ENCODE measurements around the gene LST1. TPM values are rescaled to one million over a fixed set of nuclear protein-coding genes. Genes with fewer than 3 reads are reported as not detected.
A peak's percentile ranks its signal among the peaks of the same experiment; 100 is the strongest.

The LST1 gene
- polyA plus RNA-seq, 1 experiment = not detected

DNA sequence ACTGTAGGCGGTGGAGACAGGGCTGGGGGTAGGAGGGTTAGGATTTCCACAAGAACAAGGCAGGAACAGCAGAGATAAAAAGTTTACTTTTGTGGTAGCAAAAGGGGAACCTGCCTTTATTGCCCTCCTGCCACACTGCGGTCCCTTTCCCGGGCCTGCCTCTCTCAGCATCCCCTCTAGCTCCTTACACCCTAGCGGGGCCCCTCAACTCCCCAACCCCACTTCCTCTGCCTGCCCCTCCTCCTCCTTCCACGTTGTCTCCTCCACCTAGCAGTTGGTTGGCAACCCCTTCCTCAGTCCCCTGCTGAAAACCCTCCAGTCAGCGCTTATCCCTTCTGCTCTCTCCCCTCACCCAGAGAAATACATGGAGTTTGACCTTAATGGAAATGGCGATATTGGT lies 29.7 kb downstream of the LST1 start:
- Histone ChIP-seq H3K27me3 (ENCODE audit: control insufficient read depth, insufficient read depth, low read length) (peaks cover 6% of the 10 kb centered on the region), H3K27ac (ENCODE audit: low read depth, low read length) (no peak overlapping the region), H3K9me3 (ENCODE audit: control insufficient read depth, insufficient read depth, low read length) (no peaks in the 10 kb centered on the region; the same call in 1 of the 2 replicates), H3K4me3 (ENCODE audit: low read depth, low read length) (no peak overlapping the region)
- DNase-seq (ENCODE audit: low read depth, low spot score) = no peak
- TF ChIP-seq, protein P1, sequence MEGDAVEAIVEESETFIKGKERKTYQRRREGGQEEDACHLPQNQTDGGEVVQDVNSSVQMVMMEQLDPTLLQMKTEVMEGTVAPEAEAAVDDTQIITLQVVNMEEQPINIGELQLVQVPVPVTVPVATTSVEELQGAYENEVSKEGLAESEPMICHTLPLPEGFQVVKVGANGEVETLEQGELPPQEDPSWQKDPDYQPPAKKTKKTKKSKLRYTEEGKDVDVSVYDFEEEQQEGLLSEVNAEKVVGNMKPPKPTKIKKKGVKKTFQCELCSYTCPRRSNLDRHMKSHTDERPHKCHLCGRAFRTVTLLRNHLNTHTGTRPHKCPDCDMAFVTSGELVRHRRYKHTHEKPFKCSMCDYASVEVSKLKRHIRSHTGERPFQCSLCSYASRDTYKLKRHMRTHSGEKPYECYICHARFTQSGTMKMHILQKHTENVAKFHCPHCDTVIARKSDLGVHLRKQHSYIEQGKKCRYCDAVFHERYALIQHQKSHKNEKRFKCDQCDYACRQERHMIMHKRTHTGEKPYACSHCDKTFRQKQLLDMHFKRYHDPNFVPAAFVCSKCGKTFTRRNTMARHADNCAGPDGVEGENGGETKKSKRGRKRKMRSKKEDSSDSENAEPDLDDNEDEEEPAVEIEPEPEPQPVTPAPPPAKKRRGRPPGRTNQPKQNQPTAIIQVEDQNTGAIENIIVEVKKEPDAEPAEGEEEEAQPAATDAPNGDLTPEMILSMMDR (IDR thresholded peaks at IDR 0.05; ENCODE audit: low read depth, low read length) = no peak
- CTCF ChIA-PET = no interaction called here
- POLR2A ChIA-PET = no interaction called here

GRCh38 chr6:31617010-31617409 lies 30.9 kb downstream of the LST1 start:
- H3K27ac ChIP-seq (ENCODE audit: low read depth, low read length) = no peak overlapping the region
- peaks cover 3% of the 10 kb centered on the region for H3K27me3 ChIP-seq (ENCODE audit: control insufficient read depth, insufficient read depth, low read length)
- CTCF ChIA-PET = interaction anchor here (0.7 to 1.4 kb wide), 3 partner anchors 19 to 71 kb away, joined by 3 to 7 read pairs (median 4); partner anchors contain the start of gene ATP6V1G2
- H3K4me3 ChIP-seq (ENCODE audit: low read depth, low read length) = no peak overlapping the region
- TF ChIP-seq, protein P1 (IDR thresholded peaks at IDR 0.05; ENCODE audit: low read depth, low read length) = no peak
- POLR2A ChIA-PET = no interaction called here
- DNase-seq (ENCODE audit: low read depth, low spot score) = no peak
- peaks cover 4% of the 10 kb centered on the region; the same call in 1 of the 2 replicates for H3K9me3 ChIP-seq (ENCODE audit: control insufficient read depth, insufficient read depth, low read length)

GRCh38 chr6:31619805-31620585 lies 33.9 kb downstream of the LST1 start:
- CTCF ChIA-PET = interaction anchor here (0.7 kb wide), 1 partner anchor 270 kb away, joined by 3 read pairs; no protein-coding TSS in a partner anchor
- peak; percentile 98 for DNase-seq (ENCODE audit: low read depth, low spot score)
- H3K27ac ChIP-seq (ENCODE audit: low read depth, low read length) = peak overlapping the region; percentile 100
- peaks cover 4% of the 10 kb centered on the region; the same call in 1 of the 2 replicates for H3K9me3 ChIP-seq (ENCODE audit: control insufficient read depth, insufficient read depth, low read length)
- peak overlapping the region; percentile 82 for H3K4me3 ChIP-seq (ENCODE audit: low read depth, low read length)
- no peaks in the 10 kb centered on the region for H3K27me3 ChIP-seq (ENCODE audit: control insufficient read depth, insufficient read depth, low read length)
- TF ChIP-seq, protein P1 (IDR thresholded peaks at IDR 0.05; ENCODE audit: low read depth, low read length) = no peak
- POLR2A ChIA-PET = interaction anchor here (1.0 to 1.3 kb wide), 2 partner anchors 79 to 83 kb away, joined by 4 to 5 read pairs; partner anchors contain the start of genes ABHD16A and DDX39B

DNA sequence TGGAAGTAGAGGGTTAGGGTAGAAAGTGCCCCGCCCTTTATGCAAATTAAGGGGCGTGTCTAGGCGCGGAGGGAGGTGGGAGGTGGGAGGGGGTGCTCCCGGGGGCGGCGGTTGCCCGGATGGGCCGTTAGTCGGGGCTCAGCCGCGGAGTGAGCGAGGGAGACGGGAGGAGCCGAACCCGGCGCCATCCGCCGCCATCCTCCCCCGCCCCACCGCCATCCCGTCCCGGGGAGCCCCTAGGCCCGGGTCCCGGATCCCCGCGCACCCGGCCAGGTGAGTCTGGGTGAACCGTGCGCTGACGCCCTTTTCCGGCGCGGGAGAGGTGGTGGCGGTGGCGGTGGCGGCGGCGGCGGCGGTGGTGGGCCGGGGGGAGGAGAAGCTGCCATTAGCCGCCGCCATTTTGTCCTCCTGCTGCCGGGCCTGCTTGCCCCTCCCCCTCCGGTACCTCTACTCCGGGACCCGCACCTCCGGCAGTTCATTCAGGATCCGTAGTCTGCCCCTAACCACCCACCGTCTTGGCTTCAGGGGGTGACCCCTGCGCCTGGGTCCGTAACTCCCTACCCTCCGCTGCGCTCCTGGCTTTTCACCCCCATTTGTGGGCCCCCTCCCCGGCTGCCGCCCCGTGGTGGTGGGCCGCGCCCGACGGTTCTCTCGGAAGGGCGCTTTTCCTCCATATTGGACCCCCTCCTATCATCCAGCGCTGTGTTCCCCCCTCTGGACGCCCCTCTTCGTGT lies 34.7 kb downstream of the LST1 start, which contains the start of gene PRRC2A:
Gene PRRC2A (plus strand): TSS at position 130 of the 734 bp plus-strand sequence. CDS start 2,075 bp downstream, outside the sequence.
- Histone ChIP-seq H3K9me3 (ENCODE audit: control insufficient read depth, insufficient read depth, low read length) (peaks cover 4% of the 10 kb centered on the region; the same call in 1 of the 2 replicates), H3K27ac (ENCODE audit: low read depth, low read length) (peak within 1 kb of the TSS; percentile 100), H3K4me3 (ENCODE audit: low read depth, low read length) (peak within 1 kb of the TSS; percentile 95), H3K27me3 (ENCODE audit: control insufficient read depth, insufficient read depth, low read length) (no peaks in the 10 kb centered on the region)
- ChIA-PET CTCF (interaction anchor here (0.7 to 1.0 kb wide), 2 partner anchors 74 to 269 kb away, joined by 3 read pairs; partner anchors contain the start of gene ATP6V1G2), POLR2A (interaction anchor here (0.6 to 2.5 kb wide), 6 partner anchors 15 to 207 kb away, joined by 3 to 13 read pairs (median 4); partner anchors contain the start of genes ABHD16A, BAG6, DDX39B and HSPA1B)
- DNase-seq (ENCODE audit: low read depth, low spot score) = peak; percentile 13
- TF ChIP-seq, protein P1 (IDR thresholded peaks at IDR 0.05; ENCODE audit: low read depth, low read length) = no peak
